GM23338 (cell line): Measurements from ENCODE around the gene PSMB7.

ENCODE experiments used
- EZH2 ChIP-seq: fragments of 200-600 bp; sonication (generic); IDR thresholded peaks from one replicate; pipeline ENCODE4 v1.8.0; 2017; ENCODE audit warnings: antibody characterized with exemption, mild to moderate bottlenecking, low read depth; ENCODE audit not compliant: unreplicated experiment
- JUNB ChIP-seq: IDR thresholded peaks from one replicate; pipeline ENCODE4 v1.6.1; 2016; ENCODE audit warnings: antibody characterized with exemption; ENCODE audit not compliant: unreplicated experiment
- POLR2AphosphoS5 ChIP-seq: IDR thresholded peaks from 2 replicates; pipeline ENCODE4 v1.6.1; 2016; ENCODE audit warnings: antibody characterized with exemption, low read depth
- STAT1 ChIP-seq: IDR thresholded peaks from one replicate; pipeline ENCODE4 v1.6.1; 2016; ENCODE audit warnings: antibody characterized with exemption; ENCODE audit not compliant: unreplicated experiment
- TF ChIP-seq, protein P1 (sequence below), 2 experiments: fragments of 200-600 bp in 1 of 2; sonication (generic) in 1 of 2; conservative IDR thresholded peaks; 2 replicates each; pipeline versions ENCODE4 v1.5.1 to v1.6.1; 2016 to 2017; ENCODE audit warnings: antibody characterized with exemption in 2 of 2, low read depth in 2 of 2, mild to moderate bottlenecking in 2 of 2, moderate library complexity in 1 of 2
- TF ChIP-seq, protein P2 (sequence below): IDR thresholded peaks from one replicate; pipeline ENCODE4 v1.6.1; 2018; ENCODE audit warnings: antibody characterized with exemption; ENCODE audit not compliant: unreplicated experiment

DNA sequence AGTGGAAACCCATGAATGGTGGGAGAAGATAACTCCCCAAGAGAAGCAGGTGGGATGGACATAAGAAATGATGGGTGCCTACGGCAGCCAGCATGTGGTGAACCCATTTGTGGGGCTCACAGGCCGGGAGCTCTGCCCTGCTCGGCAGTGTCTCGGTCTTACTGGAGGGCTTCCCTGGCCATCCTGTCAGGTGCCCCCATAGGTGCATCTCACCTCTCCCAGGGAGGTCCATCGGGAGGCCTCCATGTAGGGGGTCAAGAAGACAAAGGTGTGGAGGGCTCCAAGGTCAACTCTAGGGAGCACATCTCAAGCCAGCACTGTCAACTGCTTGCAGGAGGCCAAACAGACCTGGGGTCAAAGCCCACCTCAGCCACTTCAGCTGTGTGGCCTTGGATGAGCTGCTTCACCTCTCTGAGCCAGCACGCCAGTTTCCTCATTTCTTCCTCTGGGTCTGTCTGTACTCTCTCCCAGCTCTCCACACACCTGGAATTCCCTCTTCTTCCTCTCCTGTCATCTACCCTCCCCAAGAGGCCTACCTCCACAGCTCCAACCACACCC lies 24.5 kb upstream of the PSMB7 start:
- TF ChIP-seq, protein P1, sequence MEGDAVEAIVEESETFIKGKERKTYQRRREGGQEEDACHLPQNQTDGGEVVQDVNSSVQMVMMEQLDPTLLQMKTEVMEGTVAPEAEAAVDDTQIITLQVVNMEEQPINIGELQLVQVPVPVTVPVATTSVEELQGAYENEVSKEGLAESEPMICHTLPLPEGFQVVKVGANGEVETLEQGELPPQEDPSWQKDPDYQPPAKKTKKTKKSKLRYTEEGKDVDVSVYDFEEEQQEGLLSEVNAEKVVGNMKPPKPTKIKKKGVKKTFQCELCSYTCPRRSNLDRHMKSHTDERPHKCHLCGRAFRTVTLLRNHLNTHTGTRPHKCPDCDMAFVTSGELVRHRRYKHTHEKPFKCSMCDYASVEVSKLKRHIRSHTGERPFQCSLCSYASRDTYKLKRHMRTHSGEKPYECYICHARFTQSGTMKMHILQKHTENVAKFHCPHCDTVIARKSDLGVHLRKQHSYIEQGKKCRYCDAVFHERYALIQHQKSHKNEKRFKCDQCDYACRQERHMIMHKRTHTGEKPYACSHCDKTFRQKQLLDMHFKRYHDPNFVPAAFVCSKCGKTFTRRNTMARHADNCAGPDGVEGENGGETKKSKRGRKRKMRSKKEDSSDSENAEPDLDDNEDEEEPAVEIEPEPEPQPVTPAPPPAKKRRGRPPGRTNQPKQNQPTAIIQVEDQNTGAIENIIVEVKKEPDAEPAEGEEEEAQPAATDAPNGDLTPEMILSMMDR (conservative IDR thresholded peaks at IDR 0.05; ENCODE audit: low read depth in 2 of 2): no peak
- TF ChIP-seq, protein P2, sequence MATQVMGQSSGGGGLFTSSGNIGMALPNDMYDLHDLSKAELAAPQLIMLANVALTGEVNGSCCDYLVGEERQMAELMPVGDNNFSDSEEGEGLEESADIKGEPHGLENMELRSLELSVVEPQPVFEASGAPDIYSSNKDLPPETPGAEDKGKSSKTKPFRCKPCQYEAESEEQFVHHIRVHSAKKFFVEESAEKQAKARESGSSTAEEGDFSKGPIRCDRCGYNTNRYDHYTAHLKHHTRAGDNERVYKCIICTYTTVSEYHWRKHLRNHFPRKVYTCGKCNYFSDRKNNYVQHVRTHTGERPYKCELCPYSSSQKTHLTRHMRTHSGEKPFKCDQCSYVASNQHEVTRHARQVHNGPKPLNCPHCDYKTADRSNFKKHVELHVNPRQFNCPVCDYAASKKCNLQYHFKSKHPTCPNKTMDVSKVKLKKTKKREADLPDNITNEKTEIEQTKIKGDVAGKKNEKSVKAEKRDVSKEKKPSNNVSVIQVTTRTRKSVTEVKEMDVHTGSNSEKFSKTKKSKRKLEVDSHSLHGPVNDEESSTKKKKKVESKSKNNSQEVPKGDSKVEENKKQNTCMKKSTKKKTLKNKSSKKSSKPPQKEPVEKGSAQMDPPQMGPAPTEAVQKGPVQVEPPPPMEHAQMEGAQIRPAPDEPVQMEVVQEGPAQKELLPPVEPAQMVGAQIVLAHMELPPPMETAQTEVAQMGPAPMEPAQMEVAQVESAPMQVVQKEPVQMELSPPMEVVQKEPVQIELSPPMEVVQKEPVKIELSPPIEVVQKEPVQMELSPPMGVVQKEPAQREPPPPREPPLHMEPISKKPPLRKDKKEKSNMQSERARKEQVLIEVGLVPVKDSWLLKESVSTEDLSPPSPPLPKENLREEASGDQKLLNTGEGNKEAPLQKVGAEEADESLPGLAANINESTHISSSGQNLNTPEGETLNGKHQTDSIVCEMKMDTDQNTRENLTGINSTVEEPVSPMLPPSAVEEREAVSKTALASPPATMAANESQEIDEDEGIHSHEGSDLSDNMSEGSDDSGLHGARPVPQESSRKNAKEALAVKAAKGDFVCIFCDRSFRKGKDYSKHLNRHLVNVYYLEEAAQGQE: no peak
- TF ChIP-seq STAT1 (no peak), POLR2AphosphoS5 (no peak), JUNB (no peak), EZH2 (no peak)
